Fibroblast of the conjunctiva (primary cell): Measurements from ENCODE around the gene LIF.
"Not testable (repeated sequence)": the region's sequence is repeated elsewhere in the genome, so short reads cannot be mapped to it uniquely, and the experiment has no call there.

Experiments used
- DNase-seq: peaks from one replicate; pipeline ENCODE4 v3.0.0-alpha.2; 2010; ENCODE audit warnings: low read depth

Gene LIF

DNA sequence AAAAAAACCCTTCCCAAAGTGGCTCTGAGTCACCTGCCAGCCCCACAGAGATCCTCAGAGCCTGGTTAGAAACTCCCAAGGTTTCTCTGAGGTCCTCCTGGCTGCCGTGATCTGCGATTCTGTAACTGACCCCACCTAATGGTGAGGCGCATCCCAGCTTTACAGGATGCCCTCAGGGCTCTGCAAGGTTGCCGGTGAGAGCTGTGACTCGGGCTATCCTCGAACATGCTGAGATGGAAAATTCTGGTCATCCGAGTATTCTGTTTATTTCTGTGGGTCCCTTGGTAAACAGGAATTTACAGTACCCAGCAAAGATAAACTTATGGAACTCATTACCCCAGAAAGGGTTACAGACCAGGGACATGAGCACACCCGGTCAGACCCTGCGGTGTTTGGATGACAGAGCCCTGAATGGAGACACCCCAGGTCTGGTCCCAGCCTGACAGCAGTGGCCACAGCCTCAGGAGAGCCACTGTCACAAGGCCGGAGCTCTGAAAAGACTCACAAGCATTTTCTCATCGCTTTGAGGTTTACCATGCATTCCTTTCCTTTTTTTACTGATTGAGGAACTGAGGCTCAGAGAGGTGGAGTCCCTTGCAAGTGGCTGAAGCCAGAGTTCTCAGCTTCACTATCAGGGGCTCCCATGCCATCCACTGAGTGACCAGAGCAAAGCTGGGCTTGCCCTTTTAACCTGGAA lies 22.2 kb downstream of the LIF start:
- no peak for DNase-seq

DNA sequence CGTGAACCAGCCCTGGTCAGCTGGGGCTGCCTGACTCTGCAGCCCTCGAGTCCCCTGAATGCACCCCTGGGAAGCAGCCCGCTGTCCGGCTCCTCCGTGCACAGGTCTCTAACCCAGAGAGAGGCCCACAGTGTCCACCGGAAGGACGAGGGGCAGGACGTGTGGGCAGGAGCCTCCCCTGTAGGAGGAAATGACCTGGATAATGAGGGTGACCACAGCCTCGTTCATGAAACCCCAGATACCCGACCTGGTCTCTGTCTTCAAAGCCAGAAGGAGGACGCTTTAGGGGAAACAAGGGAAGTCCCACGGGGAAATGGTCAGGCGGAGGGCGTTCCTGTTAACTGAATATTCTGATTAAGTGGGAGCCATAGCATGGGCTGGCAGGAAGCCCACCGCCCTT lies 23.3 kb downstream of the LIF start:
- no peak for DNase-seq

DNA sequence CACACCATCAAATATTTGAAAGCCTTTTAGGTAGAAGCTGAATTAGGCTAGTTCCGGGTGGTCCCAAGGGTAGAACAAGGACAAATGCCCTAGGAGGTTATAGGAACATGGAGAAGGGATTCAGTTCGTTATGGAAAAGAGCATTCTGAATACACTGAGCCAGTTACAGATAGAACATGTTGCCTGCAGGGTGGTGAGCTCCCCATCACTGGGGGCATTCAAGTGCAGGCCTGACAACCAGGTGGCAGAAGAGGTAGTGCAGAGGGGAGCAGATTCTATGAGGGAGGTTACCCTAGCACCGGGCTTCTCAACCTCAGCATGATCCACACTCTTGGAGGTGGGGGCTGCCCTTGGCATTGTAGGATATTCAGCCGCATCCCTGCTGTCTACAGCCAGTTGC lies 24.2 kb downstream of the LIF start:
- DNase-seq = no peak

DNA sequence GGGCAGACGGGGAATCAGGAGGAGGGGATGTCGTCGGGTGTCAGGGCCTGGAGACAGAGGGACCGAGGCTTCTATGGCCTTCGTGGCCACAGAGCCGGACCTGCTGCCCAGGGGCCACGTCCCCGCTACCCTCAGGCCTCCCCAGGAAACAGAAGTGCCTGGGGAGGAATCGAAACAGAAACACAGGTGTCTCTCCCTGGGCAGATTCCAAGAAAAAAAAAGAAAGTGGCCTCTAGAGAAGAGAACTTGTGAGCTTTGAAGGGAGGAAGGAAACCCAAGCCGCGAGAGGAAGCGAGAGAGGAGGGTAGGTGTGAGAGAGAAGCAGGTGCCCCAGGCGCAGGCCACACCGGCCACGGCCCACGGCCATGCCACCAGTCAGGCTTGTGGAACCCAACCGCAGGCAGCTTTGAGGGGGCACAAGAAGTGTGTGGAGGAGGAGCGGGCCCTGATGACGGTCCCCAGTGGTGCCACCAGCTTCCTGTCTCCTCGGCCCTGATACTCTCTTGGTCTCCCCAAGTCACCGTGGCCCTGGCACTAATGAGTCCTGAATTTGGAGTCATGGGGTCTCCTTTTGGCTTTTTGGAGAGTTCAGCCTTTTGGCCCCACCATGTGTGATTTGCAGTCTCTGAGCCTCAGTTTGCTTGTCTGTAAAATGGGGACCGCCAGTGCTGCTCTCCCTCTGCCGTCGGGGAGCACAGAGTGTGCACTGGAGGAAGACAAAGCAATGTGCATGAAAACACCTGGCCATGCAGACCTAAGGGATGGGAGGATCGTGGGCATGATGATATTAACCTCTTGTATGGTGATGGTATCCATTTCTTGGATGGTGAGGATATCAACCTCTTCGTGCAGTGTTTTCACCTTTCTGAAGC lies 25.2 kb downstream of the LIF start:
- no peak for DNase-seq

GRCh38 chr22:30220338-30221012 lies 26.1 kb downstream of the LIF start:
- DNase-seq = no peak

DNA sequence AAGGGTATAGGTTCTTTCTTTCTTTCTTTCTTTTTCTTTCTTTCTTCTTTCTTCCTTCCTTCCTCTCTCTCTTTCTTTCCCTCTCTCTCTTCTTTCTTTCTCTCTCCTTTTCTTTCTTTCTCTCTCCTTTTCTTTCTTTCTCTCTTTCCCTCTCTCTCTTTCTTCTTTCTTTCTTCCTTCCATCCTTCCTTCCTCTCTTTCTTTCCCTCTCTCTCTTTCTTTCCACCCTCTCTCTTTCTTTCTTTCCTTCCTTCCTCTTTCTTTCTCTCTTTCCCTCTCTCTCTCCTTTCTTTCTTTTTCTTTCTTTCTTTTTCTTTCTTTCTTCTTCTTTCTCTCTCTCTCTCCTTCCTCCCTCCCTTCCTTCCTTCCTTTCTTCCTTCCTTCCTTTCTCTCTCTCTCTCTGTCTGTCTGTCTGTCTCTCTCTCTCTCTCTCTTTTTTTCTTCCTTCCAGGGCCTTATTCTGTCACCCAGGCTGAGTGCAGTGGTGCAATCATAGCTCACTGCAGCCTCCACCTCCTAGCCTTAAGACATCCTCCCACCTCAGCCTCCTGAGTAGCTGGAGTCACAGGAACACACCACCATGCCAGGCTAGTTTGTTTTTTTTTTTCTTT lies 26.8 kb downstream of the LIF start:
- no peak for DNase-seq

- no peak for DNase-seq
Observed at GRCh38 chr22:30219049-30219654, 27.4 kb downstream of the LIF start.

- no peak for DNase-seq
Observed at GRCh38 chr22:30217698-30218560, 28.6 kb downstream of the LIF start.

DNA sequence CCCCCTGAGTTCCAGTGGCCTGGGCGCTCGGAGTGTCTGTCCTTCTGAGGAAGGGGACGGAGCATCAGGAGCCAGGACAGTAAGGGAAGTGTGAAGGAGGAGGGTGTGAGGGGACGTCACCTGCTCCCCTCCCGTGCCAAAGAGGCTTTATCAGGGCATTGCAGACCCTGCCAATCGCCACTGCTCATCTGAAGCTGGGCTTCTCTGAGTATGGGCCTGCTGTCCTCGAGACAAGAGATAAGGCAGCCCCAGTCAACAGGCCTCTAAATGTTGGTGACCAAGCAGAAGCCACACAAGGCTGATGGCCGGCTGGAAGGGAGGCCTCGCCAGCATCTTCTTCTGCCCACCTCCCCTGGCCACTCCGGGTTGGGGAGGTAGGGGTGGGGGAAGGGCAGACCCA lies 29.8 kb downstream of the LIF start:
- no peak for DNase-seq

DNA sequence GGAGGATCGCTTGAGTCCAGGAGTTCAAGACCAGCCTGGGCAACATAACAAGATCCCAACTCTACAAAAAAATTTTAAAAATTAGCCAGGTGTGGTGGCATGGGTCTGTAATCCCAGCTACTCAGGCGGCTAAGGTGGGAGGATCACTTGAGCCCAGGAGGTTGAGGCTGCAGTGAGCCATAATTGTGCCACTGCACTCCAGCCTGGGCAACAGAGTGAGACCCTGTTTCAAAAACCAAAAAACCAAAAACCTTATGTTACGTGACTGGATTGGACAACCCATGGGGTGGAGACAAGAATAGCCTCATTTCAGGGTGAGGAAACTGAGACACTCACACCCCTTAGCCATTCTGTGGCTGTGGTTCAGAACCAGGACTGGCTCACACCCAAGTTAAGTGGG lies 30.3 kb downstream of the LIF start:
- DNase-seq = not testable (repeated sequence)

DNA sequence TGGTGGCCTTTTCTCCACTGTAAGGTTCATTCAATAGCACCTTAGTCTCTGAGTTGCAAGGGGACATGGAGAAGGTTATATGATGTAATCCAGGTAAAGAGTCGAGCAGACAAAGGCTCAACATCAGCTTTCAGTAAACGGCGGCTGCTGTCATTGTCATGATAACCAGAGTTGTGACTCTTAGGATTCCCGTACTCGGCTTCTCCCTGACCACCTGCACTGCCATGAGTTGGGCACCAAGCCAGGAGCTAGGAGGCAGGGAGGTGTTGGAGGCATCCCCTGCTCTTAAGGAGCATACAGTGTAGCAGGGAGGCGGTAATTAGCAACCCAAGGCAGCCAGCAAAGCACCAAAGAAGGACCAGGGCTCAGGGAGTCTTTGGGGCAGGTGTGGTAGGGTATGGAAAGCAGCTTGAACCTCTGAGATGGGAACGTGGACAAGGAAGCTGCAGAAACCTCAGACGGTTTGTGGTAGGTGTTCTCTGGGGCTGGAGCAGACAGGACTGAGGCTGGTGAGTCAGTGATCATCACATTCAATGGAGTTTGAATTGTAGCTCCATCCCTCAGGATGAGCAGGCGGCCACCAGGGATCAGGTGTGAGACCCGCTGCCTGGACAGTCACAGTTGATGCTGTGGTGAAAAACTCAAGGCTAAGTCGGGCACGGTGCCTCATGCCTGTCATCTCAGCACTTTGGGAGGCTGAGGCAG lies 31.7 kb downstream of the LIF start:
- DNase-seq = no peak

GRCh38 chr22:30212996-30213441 lies 33.5 kb downstream of the LIF start:
- DNase-seq = no peak

DNA sequence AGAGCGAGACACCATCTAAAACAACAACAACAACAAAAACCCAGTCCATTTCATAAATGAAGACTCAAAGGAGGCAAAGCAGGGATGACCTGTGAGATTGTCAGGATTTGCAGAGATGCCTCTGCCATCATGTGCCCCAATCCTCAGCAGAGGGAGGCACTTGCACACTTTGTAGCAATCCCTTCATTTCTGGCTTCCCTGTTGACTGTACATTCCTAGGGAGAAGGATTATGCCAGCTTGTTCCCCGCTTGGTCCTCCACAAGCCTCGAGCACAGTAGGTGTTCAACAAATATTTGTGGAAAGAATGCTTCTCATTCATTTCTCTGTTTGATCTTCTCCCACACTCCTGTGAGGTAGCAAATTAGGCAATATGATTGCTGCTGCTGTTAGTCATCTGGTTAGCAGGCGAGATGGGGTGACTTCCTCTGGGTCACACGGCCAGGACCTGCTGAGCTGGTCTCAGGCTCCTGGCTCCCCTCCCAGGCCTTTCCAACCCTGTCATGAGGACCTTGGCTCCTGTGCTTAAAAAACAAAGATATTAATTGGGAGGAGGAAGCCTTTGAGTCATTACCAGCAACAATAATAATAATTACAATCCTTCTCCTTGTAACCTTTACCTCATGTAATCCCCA lies 34.1 kb downstream of the LIF start:
- no peak for DNase-seq

- DNase-seq = no peak
Observed at GRCh38 chr22:30211124-30211820, 35.3 kb downstream of the LIF start.

GRCh38 chr22:30210235-30210909 lies 36.2 kb downstream of the LIF start:
- no peak for DNase-seq

DNA sequence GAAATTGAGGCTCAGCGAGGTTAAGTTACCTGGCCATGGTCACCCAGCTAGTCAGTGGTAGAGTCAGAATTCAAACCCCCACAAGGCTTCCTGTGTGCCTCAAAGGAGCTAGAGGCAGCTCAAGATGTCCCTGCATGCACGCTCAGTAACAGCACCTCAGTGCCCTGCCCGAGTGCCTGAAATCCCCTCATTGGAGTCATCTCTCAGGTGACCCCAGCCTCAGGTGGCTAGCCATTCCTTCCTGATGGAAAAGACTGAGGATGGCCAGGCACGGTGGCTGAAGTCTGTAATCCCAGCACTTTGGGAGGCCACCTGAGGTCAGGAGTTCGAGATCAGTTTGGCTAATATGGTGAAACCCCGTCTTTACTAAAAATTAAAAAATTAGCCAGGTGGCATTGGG lies 36.9 kb downstream of the LIF start:
- DNase-seq = no peak

DNA sequence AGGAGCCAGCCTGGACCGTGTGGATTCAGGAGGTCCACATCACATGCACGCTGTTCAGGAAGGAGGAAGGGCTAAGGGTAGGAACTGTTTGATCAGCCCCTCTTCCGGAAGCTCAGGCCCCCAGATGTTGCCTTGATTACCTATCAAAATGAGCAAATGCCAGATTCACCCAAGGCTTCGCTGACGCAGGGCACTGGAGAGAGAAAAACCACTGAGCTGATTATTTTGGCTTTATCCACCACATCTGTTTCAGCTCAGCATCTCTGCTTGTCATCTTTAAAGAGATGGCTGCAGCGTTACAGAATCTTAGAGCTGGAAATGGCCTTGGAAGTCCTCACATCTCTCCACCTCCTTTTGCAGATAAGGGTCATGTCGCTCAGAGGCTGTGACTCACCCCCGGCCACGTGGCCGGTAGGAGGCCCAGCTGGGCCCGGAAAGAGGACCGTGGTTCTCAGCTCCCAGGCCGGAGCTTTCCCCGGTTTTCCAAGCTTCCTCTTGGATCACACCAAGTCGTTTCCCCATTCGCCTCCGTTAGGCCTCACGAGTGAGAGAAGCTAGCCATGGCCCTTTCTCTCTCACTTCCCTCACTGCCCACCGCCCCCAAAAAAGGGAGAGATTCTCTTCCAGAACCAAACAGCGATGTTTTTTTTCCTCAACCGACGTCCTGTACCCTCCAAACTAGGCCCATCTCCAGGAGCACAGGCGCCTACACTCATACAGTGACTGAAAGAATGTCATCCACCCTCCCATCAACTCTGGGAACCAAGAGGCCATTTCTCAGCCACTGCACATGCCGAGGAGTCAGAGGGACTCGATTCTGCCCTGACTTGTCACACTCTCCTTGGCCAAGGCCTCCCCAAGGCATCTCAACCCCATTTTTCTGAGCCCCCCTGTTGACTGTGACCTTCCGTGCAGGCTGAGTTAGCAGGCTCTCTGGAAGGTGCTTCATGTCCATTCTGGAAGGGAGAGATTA lies 37.6 kb downstream of the LIF start:
- no peak for DNase-seq

GRCh38 chr22:30206944-30207343 lies 39.6 kb downstream of the LIF start:
- DNase-seq = no peak
